Suppressor macrophage treated with lipopolysaccharide for 4 hours (primary cell): ENCODE measurements around the gene BPIFB3.
"Not testable (repeated sequence)": the region's sequence is repeated elsewhere in the genome, so short reads cannot be mapped to it uniquely, and the experiment has no call there.

Experiments
- DNase-seq: peaks from one replicate; pipeline ENCODE4 v3.0.0-alpha.2; 2020

BPIFB3 gene

DNA sequence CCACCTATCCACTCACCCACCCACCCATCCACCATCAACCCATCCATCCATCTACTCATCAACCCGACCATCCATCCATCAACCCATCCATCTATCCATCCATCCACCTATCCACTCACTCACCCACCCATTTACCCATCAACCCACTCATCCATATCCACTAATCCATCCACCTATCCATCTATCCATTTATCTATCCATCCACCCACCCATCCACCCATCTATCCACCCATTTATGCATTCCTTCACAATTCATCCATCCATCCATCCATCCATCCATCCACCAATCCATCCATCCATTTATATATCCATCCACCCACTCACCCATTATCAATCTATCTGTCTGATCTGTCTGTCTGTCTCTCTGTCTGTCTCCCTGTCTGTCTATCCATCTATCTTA is 39.9 kb downstream of the BPIFB3 start:
- DNase-seq: no peak

DNA sequence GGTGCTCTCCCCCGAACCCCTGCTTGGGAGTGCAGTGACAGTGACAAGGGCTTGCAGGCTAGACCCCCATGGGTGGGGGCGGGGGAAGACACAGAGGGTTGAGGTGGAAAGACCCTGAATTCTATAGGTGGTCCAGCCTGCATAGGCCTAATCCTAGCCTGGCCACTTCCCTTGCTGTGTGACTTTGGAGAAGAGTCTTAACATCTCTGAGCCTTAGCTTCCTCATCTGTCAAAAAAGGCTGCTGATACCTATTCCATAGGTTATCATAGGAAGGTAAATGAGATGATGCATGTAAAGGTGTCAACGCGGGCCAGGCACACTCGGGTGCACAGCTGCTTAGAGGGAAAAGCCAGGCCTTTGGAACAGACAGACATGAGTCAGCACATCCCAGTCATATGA is 41.5 kb downstream of the BPIFB3 start:
- no peak for DNase-seq

DNA sequence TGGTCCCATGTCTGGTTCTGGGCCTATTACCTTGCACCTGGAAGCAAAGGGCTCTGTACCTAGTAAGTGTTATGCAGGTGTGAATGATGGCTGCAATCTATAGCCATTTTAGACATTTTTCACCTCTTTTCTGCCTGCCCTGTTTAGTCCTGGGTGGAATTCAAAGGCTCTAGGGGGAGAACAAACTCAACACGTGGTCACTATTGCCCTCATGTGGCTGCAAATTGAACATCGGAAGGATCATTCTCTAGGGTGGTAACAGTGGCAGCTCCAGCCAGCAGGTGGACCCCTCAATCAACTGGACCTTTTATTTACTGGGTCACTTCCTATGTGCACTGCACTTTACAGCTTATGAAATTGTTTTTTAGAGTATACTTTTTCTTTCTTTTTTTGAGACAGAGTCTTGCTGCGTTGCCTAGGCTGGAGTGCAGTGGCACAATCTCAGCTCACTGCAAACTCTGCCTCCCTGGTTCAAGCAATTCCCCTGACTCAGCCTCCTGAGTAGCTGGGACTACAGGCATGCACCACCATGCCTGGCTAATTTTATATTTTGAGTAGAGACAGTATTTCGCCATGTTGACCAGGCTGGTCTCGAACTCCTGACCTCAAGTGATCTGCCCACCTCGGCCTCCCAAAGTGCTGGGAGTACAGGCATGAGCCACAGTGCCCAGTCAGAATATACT is 42.3 kb downstream of the BPIFB3 start:
- peak; percentile 53 for DNase-seq

DNA sequence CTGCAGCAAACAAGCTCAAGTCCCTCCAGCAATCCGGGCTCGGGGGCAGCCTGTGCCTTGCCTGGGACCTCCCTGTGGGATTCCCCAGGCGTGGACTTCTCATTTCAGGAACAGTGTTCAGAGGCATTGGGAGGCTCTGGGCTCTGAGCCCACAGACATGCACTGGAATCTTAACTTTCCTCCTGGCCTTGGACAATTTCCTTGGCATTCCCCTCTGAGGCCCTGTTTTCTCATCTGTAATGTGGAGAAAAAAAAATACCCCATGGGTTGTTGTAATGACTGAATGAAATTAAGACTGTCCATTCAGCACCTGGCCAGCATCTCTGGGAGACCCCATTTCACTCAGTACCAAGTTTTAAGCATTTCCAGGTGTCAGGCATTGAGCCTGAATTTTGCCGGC is 43.3 kb downstream of the BPIFB3 start:
- no peak for DNase-seq

DNA sequence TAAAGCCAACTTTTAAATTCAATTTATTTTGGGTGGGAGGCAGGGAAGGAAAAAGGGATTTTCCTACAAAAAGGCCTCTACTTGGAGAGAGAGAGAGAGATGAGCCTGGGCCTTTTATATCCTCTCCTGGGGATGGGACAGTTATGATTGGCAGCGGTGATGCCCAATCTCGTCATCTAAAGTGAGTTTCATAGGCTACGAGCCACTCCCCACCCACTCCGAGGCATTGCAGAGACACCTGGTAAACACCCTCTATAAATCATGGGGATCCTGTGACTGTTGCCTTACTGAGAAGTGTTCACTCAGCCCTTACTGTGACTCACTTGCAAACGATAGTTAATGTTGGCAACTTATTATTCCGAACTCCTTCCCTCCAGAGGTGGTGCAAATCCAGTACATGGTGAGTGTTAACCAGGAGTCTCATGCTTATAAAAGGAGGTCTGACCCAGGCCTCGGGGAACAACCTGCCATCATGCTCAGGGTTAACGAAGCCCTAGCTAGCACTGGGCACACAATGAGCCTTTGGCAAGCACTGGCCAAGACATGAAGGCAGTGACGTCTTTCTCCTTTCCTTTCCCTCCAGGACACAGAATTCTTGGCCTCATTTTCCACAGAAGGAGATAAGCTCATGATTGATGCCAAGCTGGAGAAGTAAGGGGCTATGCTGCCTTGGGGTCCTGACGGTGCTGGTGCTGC is 46.3 kb downstream of the BPIFB3 start:
- no peak for DNase-seq

DNA sequence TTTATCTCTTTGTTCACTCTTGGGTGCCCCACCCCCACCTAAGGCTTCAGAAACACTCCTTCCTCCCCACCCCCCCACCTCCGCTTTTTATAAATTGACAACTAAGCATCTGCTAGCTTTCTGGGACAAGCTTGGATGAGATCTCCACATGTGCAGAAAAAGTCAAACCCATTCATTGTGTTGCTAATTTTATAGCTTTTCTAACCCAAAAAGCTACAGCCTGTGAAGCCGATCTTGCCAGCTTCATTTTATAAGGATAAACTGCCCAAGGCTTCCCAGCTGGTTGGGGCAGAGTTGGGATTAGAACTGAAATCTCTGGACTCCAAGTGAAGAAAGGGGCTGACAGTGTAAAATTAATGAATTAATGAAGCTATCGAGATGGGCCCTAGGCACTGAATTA is 49.9 kb downstream of the BPIFB3 start:
- DNase-seq: no peak

DNA sequence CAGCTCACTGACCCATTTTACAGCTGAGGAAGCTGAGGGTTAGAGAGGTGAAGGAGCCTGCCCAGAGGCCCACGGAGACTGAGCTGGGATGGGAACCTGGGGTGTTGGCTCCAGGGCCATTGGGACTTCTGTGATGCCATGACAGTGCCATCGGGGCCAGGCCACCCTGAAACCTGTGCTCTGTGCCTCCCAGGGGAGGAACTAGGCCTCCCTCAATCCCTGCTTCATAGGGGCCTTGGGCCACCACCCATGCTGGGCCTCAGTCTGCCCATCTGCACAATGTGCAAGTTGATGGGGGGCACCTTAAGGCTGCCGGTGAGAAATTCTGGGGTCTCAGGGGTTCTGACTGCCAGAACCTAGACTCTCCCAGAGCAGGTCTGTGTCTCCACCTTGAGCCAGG is 50.6 kb downstream of the BPIFB3 start:
- DNase-seq: no peak

DNA sequence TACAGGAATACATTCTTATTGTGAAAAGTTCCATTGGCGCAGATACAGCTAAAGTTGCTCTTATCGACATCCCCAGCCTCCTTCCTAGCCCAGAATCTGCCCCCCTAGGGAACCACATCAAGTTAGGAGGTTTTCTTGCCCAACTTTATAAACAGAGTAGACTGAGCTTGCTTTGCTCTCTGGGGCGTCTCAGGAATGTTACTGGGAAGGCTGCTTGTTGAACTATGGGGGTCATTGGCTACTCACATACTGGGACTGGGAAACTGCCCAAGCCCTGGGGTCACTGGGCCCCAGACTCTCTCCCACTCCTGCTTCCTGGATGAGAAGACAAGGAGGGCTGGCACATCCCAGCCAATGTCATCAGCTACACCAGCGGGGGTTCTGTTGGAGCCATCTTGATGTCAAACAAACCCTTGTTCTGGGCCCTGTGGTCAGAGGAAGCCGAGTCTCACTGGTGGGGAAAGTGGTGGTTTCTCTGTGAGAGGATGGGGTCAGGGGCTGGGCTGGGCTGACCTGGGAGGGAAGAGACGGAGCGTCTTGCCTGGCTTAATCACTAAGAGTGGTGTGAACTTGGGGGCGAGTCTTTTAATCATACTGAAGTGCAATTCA is 51.7 kb downstream of the BPIFB3 start:
- DNase-seq: no peak

DNA sequence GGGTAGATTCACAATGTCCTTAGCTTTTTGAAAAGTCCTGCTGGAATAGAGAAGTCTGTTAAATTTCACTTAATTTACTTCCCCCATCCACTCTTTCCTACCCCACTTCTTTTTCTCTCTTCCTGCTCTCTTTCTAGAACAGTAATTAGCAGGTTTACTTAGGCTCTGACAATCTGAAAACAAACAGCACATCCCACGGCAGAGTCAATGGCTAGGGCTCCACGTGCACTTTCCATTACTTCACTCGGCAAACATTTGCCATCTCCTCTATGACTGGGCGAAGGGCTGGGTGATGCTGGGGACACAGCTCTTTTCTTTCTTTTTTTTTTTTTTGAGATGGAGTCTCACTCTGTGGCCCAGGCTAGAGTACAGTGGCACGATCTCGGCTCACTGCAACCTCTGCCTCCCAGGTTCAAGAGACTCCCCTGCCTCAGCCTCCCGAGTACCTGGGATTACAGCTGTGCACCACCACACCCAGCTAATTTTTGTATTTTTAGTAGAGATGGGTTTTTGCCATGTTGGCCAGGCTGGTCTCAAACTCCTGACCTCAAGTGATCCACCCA is 52.4 kb downstream of the BPIFB3 start:
- DNase-seq: not testable (repeated sequence)

DNA sequence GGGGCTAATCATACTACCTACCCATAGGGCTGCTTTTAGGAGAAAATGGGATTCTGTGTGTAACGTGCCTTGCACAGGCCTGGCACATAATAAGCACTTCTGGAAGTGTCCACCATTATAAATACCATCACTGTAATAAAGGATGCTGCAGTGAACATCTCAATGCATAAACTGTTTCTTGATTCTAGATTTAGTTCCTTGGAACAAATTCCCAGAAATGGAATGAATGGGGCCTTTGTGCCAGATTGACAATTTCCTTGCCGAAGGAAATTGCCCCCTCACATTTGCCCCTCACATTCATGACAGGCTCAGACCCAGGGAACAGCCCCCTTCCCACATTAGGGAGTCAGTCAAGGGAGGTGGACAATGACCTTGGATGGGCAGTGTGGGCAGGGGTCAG is 55.0 kb downstream of the BPIFB3 start:
- DNase-seq: no peak

DNA sequence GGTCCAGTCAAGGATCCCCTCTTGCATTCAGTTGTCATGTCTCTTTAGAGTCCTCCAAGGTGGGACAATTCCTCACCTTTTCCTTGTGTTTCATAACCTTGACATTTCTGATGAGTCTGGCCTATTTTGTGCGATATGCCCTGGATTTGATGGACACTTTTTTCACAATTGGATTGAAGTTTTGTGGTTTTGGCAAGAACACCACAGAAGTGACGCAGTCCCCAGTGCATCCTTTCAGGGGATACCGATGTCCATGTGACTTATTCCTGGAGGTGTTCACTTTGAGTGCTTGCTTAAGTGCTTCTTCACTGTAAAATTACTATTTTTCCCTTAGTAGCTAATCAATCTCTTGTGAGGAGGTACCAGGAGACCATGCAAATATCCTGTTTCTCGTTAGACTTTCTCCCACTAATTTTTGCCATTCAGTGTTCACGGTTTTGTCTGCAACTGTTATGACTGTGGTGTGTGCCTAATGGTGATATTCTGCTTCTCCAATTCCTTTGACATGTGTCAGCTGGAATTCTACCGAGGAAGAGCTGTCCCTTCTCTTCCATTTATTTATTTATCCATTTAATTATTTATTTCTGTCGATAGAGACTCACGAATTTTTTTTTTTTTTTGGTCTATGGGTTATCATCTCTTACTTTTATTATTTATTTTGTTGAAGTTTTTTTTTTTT is 56.6 kb downstream of the BPIFB3 start:
- DNase-seq: no peak

DNA sequence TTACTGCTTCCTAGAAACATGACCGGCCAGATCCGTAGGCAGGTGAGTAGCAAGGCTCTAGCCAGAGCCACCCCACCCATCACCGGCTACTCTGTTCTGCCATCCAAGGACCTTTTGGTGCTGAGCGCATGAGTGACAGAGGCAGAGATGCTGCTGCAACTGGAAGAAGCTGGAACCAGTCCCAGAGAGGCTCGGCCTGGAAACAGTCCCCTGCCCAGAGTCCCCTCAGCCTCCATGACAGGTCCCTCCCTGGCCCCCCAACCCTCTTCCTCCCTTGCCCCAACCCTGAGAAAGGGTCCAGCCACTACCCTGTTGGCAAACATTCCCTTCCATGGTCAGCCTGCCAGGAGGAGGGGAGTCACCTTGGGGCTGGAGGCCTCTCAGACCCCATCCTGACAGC is 57.6 kb downstream of the BPIFB3 start:
- DNase-seq: no peak

DNA sequence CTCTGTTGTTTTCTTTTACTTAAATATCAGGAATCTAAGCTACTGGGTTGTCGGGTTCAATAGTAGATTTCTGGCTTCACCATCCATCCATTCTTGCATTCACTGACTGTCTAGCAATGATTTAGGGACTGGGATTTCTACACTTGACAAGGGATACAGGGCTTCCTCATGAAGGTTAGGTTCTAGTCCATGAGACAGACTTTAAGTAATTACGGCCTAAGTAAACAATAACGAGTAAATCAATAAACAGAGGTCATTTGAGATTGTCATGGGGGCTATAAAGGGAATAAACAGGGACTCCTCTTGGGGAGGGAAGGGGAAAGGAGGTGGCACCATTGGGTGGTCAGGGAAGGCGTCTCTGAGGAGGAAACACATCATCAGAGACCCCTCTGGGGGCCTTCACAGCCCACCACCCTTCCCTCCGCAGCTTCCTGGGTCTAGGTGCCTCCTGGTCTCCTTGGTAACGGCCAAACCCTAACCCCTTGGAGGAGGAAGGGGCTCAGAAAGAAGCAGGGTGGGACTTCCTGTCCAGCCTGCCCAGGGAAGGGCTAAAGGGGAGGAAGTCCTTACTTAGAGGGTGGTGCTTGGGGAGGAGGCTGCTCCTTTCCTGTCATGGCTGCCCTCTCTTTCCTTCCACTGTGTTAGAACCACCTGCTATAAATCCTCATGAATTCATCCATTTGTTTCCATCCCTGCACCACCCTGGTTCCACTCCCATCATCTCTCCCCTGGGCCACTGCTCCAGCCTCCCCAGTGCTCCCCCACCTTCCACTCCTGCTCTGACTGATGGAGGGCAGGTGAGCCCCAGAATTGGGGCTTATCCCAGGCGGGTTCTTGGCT is 59.1 kb downstream of the BPIFB3 start:
- no peak for DNase-seq

DNA sequence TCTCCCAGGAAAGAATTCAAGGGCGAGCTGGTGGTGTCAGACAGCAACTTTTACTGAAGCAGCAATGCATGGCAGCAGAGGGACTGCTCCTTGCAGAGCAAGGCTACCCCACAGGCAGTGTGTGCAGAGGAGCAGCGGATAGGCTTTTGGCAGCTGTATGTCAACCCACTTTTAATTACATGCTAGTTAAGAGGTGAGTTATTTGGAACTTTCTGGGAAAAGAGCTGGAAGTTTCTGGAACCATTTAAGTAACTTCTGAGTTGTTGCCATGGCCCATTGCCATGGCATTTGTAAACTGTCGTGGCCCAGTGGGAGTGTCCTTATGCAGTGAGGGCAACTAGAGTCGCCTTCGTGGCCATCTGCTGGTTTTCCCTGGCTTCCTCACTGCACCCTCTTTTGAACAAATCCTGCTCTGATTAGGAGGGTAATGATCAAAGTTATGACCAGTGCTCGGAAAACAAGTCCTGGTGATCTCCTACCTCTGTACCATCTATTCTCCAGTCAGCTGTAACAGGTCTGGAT is 59.7 kb downstream of the BPIFB3 start:
- DNase-seq: no peak

DNA sequence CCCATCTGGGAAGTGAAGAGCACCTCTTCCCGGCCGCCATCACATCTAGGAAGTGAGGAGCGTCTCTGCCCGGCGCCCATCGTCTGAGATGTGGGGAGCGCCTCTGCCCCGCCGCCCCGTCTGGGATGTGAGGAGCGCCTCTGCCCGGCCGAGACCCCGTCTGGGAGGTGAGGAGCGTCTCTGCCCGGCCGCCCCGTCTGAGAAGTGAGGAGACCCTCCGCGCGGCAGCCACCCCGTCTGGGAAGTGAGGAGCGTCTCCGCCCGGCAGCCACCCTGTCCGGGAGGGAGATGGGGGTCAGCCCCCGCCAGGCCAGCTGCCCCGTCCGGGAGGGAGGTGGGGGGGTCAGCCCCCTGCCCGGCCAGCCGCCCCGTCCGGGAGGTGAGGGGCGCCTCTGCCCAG is 61.8 kb downstream of the BPIFB3 start:
- DNase-seq: not testable (repeated sequence)

DNA sequence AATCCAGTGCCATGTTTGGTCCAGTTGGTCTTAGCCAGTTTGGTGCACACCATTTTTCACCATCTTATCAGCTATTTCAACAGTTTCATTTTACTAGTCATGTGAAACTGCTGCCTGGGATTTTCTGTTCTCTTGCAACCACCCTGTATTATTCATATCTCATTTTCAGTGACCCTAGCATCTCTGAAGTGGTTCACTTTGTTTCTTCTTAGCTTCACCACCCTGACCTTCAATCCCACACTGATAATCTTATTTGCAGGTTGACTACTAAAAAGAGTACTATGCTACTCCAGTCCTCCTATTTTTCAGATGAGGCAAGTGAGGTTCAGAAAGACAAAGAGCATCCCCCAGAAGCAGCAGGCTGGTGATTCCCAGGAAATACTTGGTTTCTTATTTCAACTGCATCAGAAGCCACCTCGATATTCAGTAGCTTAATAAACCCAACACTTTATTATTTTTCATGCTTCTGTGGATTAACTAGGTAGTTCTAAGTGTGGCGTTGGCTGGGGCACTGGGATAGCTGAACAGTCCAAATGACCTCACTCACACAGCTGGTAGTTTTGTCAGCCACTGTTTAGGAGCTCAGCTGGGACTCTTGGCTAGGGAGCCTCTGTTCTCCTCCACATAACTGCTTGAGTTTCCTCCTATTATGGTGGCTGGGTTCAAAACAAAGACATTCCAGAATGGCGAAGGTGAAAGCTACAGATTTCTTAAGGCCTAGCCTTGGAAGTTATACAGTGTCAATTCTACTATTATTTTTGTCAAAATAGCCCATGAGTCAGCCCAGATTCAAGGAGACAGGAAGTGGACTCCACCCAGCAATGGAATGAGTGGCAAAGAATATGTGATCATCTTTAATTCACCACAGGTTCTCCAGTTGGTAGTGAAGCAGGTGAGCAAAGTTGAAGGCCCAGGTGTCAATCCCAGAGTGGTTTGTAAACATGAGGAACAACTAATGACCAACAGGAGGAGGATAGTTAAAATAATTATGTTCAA is 66.3 kb downstream of the BPIFB3 start:
- peak; percentile 25 for DNase-seq

DNA sequence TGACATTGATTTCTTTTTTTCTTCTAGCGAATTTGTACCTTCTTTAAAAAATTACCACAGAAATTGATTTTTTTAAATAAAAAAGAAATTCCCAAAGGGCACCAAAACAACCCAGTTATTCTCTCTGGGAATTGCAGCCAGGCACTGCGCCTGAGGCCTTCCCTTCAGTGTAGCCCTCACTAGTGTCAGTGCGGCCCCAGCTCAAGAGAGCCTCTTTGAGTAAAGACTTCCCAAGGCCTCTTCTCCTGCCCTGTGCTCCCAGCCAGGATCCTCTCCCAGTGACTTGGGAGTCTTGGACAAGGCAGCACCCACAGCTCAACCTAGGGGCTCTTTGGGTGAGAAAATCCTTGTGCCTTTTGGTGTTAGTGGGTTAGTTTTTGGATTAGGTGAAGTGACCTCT is 67.2 kb downstream of the BPIFB3 start:
- no peak for DNase-seq

DNA sequence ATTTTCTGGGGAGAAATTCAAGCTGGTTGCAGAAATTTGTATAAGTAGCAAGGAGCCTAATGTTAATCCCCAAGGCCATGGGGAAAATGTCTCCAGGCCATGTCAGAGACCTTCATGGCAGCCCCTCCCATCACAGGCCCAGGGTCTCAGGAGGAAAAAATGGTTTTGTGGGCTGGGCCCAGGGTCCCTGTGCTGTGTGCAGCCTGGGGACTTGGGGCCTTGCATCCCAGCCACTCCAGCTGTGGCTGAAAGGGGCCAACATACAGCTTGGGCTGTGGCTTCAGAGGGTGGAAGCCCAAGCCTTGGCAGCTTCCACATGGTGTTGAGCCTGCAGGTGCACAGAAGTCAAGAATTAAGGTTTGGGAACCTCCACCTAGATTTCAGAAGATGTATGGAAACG is 68.6 kb downstream of the BPIFB3 start:
- DNase-seq: not testable (repeated sequence)
